CD4-positive, alpha-beta T cell (primary cell): ENCODE data around the gene GPR137B. TPM values are rescaled to one million over a fixed set of nuclear protein-coding genes. Genes with fewer than 3 reads are reported as not detected.

Source experiments
- ATAC-seq: fragments of 200-7000 bp; cut with Tn5 transposase; one replicate; pipeline ENCODE4 v1.10.0; 2022; ENCODE audit warnings: mild to moderate bottlenecking; ENCODE audit not compliant: poor library complexity
- CTCF ChIA-PET: fragments of 350-600 bp; sonication (Branson Sonifier 250); formaldehyde crosslinking; loops from one replicate; lab custom pipeline; 2021; ENCODE audit warnings: antibody characterized with exemption, inconsistent platforms; lab: Charles Lee
- POLR2A ChIA-PET: fragments of 350-600 bp; sonication (Branson Sonifier 250); formaldehyde crosslinking; loops from one replicate; lab custom pipeline; 2021; ENCODE audit warnings: antibody characterized with exemption, inconsistent platforms; lab: Charles Lee
- DNase-seq, 14 experiments: peaks; one replicate each; pipeline ENCODE4 v3.0.0-alpha.2; 2013 to 2020; ENCODE audit warnings: mixed read lengths in 2 of 14
- H3K27ac ChIP-seq, 2 donors: one replicate each; pipeline versions ENCODE4 v1.5.1 to v1.7.0; 2013; ENCODE audit warnings: low read length in 2 of 2, low read depth in 1 of 2, mild to moderate bottlenecking in 1 of 2
- H3K27me3 ChIP-seq, 2 experiments: 1 replicate in 1 of 2; 2 replicates in 1 of 2; pipeline versions ENCODE4 v1.6.1 to v1.7.0; 2013; ENCODE audit warnings: low read length in 2 of 2, control low read depth in 1 of 2, mild to moderate bottlenecking in 1 of 2, moderate library complexity in 1 of 2; ENCODE audit not compliant: insufficient read depth in 2 of 2, control insufficient read depth in 1 of 2
- H3K36me3 ChIP-seq: one replicate; pipeline ENCODE4 v1.6.1; 2013; ENCODE audit warnings: low read length, control low read depth; ENCODE audit not compliant: insufficient read depth
- H3K4me1 ChIP-seq: one replicate; pipeline ENCODE4 v1.6.1; 2013; ENCODE audit warnings: low read length, control low read depth; ENCODE audit not compliant: insufficient read depth
- H3K4me3 ChIP-seq: one replicate; pipeline ENCODE4 v1.5.1; 2013; ENCODE audit warnings: mild to moderate bottlenecking, low read length, moderate library complexity
- H3K9me3 ChIP-seq, 2 experiments: 1 replicate in 1 of 2; 2 replicates in 1 of 2; pipeline versions ENCODE4 v1.6.1 to v1.7.0; 2013; ENCODE audit warnings: low read length in 2 of 2, mild to moderate bottlenecking in 2 of 2, control low read depth in 1 of 2, moderate library complexity in 1 of 2; ENCODE audit not compliant: control insufficient read depth in 1 of 2, insufficient read depth in 1 of 2
- H3K27ac Mint-ChIP-seq: one replicate; pipeline ENCODE4 v1.8.0; 2020; ENCODE audit warnings: mixed read lengths
- H3K27me3 Mint-ChIP-seq: one replicate; pipeline ENCODE4 v1.8.0; 2021; ENCODE audit warnings: mixed read lengths
- H3K36me3 Mint-ChIP-seq: one replicate; pipeline ENCODE4 v1.8.0; 2021; ENCODE audit warnings: low read depth, mixed read lengths
- H3K4me1 Mint-ChIP-seq: one replicate; pipeline ENCODE4 v1.8.0; 2021; ENCODE audit warnings: low read depth, mixed read lengths
- H3K4me3 Mint-ChIP-seq: one replicate; pipeline ENCODE4 v1.8.0; 2020; ENCODE audit warnings: mild to moderate bottlenecking, mixed read lengths
- H3K9me3 Mint-ChIP-seq: one replicate; pipeline ENCODE4 v1.8.0; 2020; ENCODE audit warnings: mixed read lengths
- intact Hi-C, 2 experiments: fragments of 100-400 bp; cut with DNase I in 1 of 2; cut with micrococcal nuclease in 1 of 2; formaldehyde crosslinking; loops; one replicate each; pipeline versions ENCODE4 v1.15.1 to v1.9.0; 2023 to 2025; cut with DNase I, micrococcal nuclease
- total RNA-seq, 174 experiments: library from RNA in 2 of 174; stranded (reverse) in 2 of 174; gene quantifications; one replicate each; pipeline ENCODE4 v1.2.3 and lab custom pipeline; 2021 to 2026
- TF ChIP-seq, protein P1 (sequence below): fragments of 200-600 bp; IDR thresholded peaks from one replicate; pipeline ENCODE4 v1.8.0; 2022; ENCODE audit warnings: antibody characterized with exemption, mild to moderate bottlenecking

The GPR137B gene
- total RNA-seq, 2 experiments from 2014 or later: 6.3 to 7.4 TPM

DNA sequence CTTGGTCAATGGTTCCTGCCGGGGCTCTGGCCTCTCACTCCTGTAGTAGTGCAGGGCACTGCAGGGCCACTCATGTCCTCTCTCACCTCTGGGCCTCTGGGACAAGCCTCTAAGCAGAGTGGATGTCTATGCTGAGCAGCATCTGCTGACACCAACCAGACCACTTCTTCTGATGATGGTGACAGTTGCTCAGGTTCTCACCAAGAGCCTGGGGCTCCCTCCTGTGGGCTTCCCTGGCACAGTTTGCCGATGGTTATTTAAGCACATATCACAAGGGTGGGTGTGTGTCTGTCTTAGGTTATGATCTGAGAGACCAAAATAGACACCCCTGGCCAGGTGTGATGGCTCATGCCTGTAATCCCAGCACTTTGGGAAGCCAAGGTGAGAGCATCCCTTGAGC lies 17.4 kb upstream of the GPR137B start:
- H3K27ac Mint-ChIP-seq: no peak overlapping the region
- H3K27me3 Mint-ChIP-seq: peaks cover 13% of the 10 kb centered on the region
- CTCF ChIA-PET: no interaction called here
- peaks cover 12% of the 10 kb centered on the region for H3K4me1 ChIP-seq
- POLR2A ChIA-PET: no interaction called here
- intact Hi-C loops: no loop called here
- ATAC-seq (no peak), DNase-seq (no peak)
- no peak overlapping the region for H3K4me3 ChIP-seq
- H3K36me3 Mint-ChIP-seq: no peaks in the 10 kb centered on the region
- no peaks in the 10 kb centered on the region for H3K36me3 ChIP-seq
- H3K9me3 Mint-ChIP-seq: no peaks in the 10 kb centered on the region
- no peaks in the 10 kb centered on the region for H3K27me3 ChIP-seq
- H3K4me1 Mint-ChIP-seq: peaks cover 15% of the 10 kb centered on the region
- H3K9me3 ChIP-seq: no peaks in the 10 kb centered on the region
- H3K27ac ChIP-seq: no peak overlapping the region
- TF ChIP-seq, protein P1, sequence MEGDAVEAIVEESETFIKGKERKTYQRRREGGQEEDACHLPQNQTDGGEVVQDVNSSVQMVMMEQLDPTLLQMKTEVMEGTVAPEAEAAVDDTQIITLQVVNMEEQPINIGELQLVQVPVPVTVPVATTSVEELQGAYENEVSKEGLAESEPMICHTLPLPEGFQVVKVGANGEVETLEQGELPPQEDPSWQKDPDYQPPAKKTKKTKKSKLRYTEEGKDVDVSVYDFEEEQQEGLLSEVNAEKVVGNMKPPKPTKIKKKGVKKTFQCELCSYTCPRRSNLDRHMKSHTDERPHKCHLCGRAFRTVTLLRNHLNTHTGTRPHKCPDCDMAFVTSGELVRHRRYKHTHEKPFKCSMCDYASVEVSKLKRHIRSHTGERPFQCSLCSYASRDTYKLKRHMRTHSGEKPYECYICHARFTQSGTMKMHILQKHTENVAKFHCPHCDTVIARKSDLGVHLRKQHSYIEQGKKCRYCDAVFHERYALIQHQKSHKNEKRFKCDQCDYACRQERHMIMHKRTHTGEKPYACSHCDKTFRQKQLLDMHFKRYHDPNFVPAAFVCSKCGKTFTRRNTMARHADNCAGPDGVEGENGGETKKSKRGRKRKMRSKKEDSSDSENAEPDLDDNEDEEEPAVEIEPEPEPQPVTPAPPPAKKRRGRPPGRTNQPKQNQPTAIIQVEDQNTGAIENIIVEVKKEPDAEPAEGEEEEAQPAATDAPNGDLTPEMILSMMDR: no peak
- no peak overlapping the region for H3K4me3 Mint-ChIP-seq

DNA sequence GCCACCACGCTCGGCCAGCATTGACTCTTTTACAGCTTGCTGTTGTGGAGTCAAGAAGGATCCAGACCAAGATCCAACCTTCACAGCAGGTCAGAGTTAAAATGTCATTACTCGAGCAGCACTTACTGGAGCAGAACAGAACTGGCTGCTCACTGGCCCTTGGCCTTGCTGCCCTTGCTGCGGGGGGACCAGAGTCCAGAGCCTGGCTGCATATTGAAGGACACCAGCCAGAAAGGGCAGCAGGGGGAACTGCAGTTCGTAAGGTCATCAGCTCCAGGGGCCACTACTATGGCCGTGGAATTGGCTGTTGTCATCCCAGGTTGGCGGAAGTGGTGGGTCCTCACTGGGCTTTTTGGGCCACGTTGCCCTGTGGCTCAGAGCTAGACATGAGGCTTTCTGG lies 15.3 kb upstream of the GPR137B start:
- no peak overlapping the region for H3K27ac ChIP-seq
- H3K27me3 ChIP-seq: no peaks in the 10 kb centered on the region
- Mint-ChIP-seq H3K36me3 (no peaks in the 10 kb centered on the region), H3K27ac (no peak overlapping the region), H3K9me3 (no peaks in the 10 kb centered on the region), H3K4me3 (no peak overlapping the region), H3K27me3 (peaks cover 13% of the 10 kb centered on the region), H3K4me1 (no peaks in the 10 kb centered on the region)
- ATAC-seq (no peak), DNase-seq (no peak)
- H3K4me1 ChIP-seq: no peaks in the 10 kb centered on the region
- intact Hi-C loops: no loop called here
- ChIA-PET CTCF (no interaction called here), POLR2A (no interaction called here)
- no peaks in the 10 kb centered on the region for H3K9me3 ChIP-seq
- no peak overlapping the region for H3K4me3 ChIP-seq
- H3K36me3 ChIP-seq: no peaks in the 10 kb centered on the region
- TF ChIP-seq, protein P1: no peak

DNA sequence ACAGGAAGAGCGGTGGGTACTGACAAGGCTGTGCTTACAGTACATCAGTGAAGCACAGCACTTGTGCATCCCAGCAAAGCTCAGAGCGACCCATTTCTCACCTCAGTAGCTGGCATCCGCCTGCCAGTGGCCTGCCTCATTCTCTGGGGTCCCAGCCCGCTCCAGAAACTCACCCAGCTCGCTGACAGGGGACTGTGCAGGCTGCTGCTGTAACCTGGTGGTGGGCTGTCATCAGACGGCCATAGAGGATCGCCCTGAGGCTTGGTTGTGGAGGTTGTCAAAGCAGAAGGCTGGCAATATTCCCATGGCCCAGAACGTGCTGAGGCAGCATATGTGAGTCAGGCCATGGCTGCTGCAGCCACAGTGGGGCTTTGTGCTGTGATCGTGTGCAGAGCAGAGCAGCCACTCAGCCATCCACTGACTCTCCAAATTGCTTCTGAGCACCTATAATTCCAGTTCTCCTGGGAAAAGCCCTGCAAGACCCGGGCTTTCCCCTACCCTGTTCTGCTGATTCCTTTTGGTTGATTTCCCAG lies 13.6 kb upstream of the GPR137B start:
- H3K4me3 Mint-ChIP-seq: no peak overlapping the region
- no peak overlapping the region for H3K27ac Mint-ChIP-seq
- POLR2A ChIA-PET: no interaction called here
- intact Hi-C loops: no loop called here
- no peaks in the 10 kb centered on the region for H3K9me3 Mint-ChIP-seq
- no peaks in the 10 kb centered on the region for H3K4me1 Mint-ChIP-seq
- Histone ChIP-seq H3K4me3 (no peak overlapping the region), H3K27ac (no peak overlapping the region), H3K36me3 (no peaks in the 10 kb centered on the region), H3K4me1 (no peaks in the 10 kb centered on the region), H3K27me3 (peaks cover 0 to 5% of the 10 kb centered on the region in 2 experiments), H3K9me3 (no peaks in the 10 kb centered on the region)
- TF ChIP-seq, protein P1: no peak
- peaks cover 14% of the 10 kb centered on the region for H3K27me3 Mint-ChIP-seq
- no peak for ATAC-seq
- CTCF ChIA-PET: no interaction called here
- no peaks in the 10 kb centered on the region for H3K36me3 Mint-ChIP-seq
- no peak for DNase-seq
